ENCODE measurements around the gene TOR1AIP2. TPM values are rescaled to one million over a fixed set of nuclear protein-coding genes. Genes with fewer than 3 reads are reported as not detected.
A peak's percentile ranks its signal among the peaks of the same experiment; 100 is the strongest.

Gene TOR1AIP2
- total and polyA plus RNA-seq, 2 of the 8 experiments (the other 6 are each of a cell fraction or from before 2014, with no cell fraction given), result 12.1 to 75.2 TPM

GRCh38 chr1:179825206-179825605 is 52.4 kb downstream of the TOR1AIP2 start:
- Histone ChIP-seq H2BK5ac (ENCODE audit: low read depth, low read length) (no peak overlapping the region), H3K79me1 (ENCODE audit: low read depth, low read length) (no peaks in the 10 kb centered on the region; the same call in 1 of the 2 replicates), H3K56ac (replicated peaks; ENCODE audit: insufficient read length, low read depth, low read length) (no peak overlapping the region), H2BK12ac (ENCODE audit: low read depth, low read length) (no peak overlapping the region), H2AK5ac (ENCODE audit: low read depth, low read length) (no peak overlapping the region), H3K23ac (ENCODE audit: insufficient read length) (no peak overlapping the region), H3K4me1 (replicated peaks in 1 of 4; ENCODE audit: control insufficient read depth in 3 of 4, insufficient read depth in 4 of 4, low read length in 3 of 4) (peaks cover 0 to 5% (median 2%) of the 10 kb centered on the region in 4 experiments; a peak in 4 of 7 replicates), H2BK120ac (replicated peaks; ENCODE audit: low read depth, low read length) (no peak overlapping the region), H4K20me1 (replicated peaks in 1 of 2; ENCODE audit: control insufficient read depth in 1 of 2, insufficient read depth in 2 of 2, low read length in 2 of 2) (no peaks in the 10 kb centered on the region), H3K9ac (replicated peaks in 1 of 4; ENCODE audit: extremely low read depth in 1 of 4, low read depth in 3 of 4, low read length in 3 of 4) (no peak overlapping the region), H3K4me2 (ENCODE audit: insufficient read depth in 1 of 2, low read depth in 2 of 2, low read length in 2 of 2) (no peak overlapping the region), H3K4me3 (ENCODE audit: extremely low read depth in 1 of 4, insufficient read depth in 2 of 4, low read depth in 3 of 4, low read length in 4 of 4) (no peak overlapping the region), H3K27me3 (replicated peaks in 1 of 4; ENCODE audit: control insufficient read depth in 3 of 4, extremely low read depth in 1 of 4, insufficient read depth in 3 of 4, low read length in 3 of 4) (no peaks in the 10 kb centered on the region), H3K4ac (replicated peaks; ENCODE audit: insufficient read length, low read depth, low read length) (no peak overlapping the region), H3K27ac (ENCODE audit: low read depth, low read length) (no peak overlapping the region), H3K18ac (ENCODE audit: extremely low read depth, low read length) (no peak overlapping the region), H4K91ac (replicated peaks; ENCODE audit: insufficient read length, low read length) (no peak overlapping the region), H4K8ac (ENCODE audit: extremely low read depth, insufficient read depth, low read length) (no peak overlapping the region), H4K5ac (ENCODE audit: insufficient read length, low read depth, low read length) (no peak overlapping the region), H3K9me3 (ENCODE audit: insufficient read depth in 2 of 2, low read depth in 1 of 2, low read length in 1 of 2) (no peaks in the 10 kb centered on the region), H3K79me2 (ENCODE audit: control insufficient read depth in 1 of 2, insufficient read depth in 2 of 2, low read length in 2 of 2) (no peaks in the 10 kb centered on the region), H3K23me2 (ENCODE audit: low read depth, low read length) (no peaks in the 10 kb centered on the region), H3K36me3 (ENCODE audit: control insufficient read depth in 2 of 4, insufficient read depth in 4 of 4, low read length in 3 of 4) (no peaks in the 10 kb centered on the region), H3K14ac (ENCODE audit: insufficient read length) (no peak overlapping the region), H2BK20ac (ENCODE audit: low read length) (no peak overlapping the region), H2AFZ (ENCODE audit: low read length) (peak overlapping the region; percentile 88; the same call in 1 of the 2 replicates), H2BK15ac (ENCODE audit: low read length) (0 out of 2 replicates have a peak overlapping the region, but pooled peaks have one; percentile 72)
- DNase-seq (ENCODE audit: low read depth in 1 of 2, low spot score in 2 of 2) (no peak), FAIRE-seq (no peak)
- 90% methylated on average over 8 of the region's 8 CpGs; no CpG with 5 or more reads in 1 of the 2 experiments for WGBS, 2 experiments (ENCODE audit: extremely low coverage in 1 of 2, insufficient coverage in 1 of 2, insufficient read length in 1 of 2, insufficient replicate concordance in 2 of 2, low coverage in 1 of 2, low lambda C conversion rate in 2 of 2, missing lambda C conversion rate in 1 of 2)
- POLR2A ChIA-PET (ENCODE audit: partially characterized antibody), result no interaction called here
- CTCF ChIA-PET (ENCODE audit: partially characterized antibody), result interaction anchor here (18.9 kb wide), 1 partner anchor 14 kb away, joined by 251 read pairs; no protein-coding TSS in a partner anchor
- TF ChIP-seq SIRT6 (IDR thresholded peaks at IDR 0.05; ENCODE audit: low read length) (no peak), GABPA (IDR thresholded peaks at IDR 0.05; ENCODE audit: borderline replicate concordance, insufficient read depth, low read length) (no peak), SAP30 (IDR thresholded peaks at IDR 0.05; ENCODE audit: insufficient read depth, insufficient replicate concordance, low read length) (no peak), ATF3 (IDR thresholded peaks at IDR 0.05; ENCODE audit: insufficient read depth, low read depth, low read length) (no peak), TCF12 (IDR thresholded peaks at IDR 0.05; ENCODE audit: low read depth, low read length) (no peak), HDAC2 (IDR thresholded peaks at IDR 0.05; ENCODE audit: borderline replicate concordance in 1 of 2, low read depth in 2 of 2, low read length in 2 of 2) (no peak), RAD21 (IDR thresholded peaks at IDR 0.05 in 1 of 2, conservative IDR thresholded peaks at IDR 0.05 in 1 of 2; ENCODE audit: low read depth in 2 of 2, low read length in 2 of 2) (no peak), MAFK (IDR thresholded peaks at IDR 0.05; ENCODE audit: low read depth, low read length) (no peak)

All from H1 (cell line).